ENCODE data around the gene SLC38A4.

The SLC38A4 gene

GRCh38 chr12:46773586-46774321 is 52.0 kb downstream of the SLC38A4 start:
- Histone ChIP-seq H3K9me3 (ENCODE audit: insufficient read depth, low read length) (no peaks in the 10 kb centered on the region), H3K4me1 (ENCODE audit: low read length) (peaks cover 11% of the 10 kb centered on the region), H3K27ac (ENCODE audit: low read length) (no peak overlapping the region), H3K4me2 (ENCODE audit: low read length) (no peak overlapping the region), H3K36me3 (replicated peaks; ENCODE audit: low read depth, low read length) (no peaks in the 10 kb centered on the region), H2AFZ (ENCODE audit: low read depth, low read length) (no peak overlapping the region), H3K4me3 (ENCODE audit: low read length) (no peak overlapping the region), H3K79me2 (ENCODE audit: low read length) (no peaks in the 10 kb centered on the region), H3K9ac (ENCODE audit: low read length) (no peak overlapping the region), H3K27me3 (ENCODE audit: low read depth, low read length) (no peaks in the 10 kb centered on the region), H4K20me1 (ENCODE audit: insufficient read depth, low read length) (no peaks in the 10 kb centered on the region)
- no peak for TF ChIP-seq EZH2phosphoT487 (IDR thresholded peaks at IDR 0.05; ENCODE audit: low read depth)
- TF ChIP-seq CTCF (IDR thresholded peaks at IDR 0.05; ENCODE audit: low read depth, low read length), result no peak

DNA sequence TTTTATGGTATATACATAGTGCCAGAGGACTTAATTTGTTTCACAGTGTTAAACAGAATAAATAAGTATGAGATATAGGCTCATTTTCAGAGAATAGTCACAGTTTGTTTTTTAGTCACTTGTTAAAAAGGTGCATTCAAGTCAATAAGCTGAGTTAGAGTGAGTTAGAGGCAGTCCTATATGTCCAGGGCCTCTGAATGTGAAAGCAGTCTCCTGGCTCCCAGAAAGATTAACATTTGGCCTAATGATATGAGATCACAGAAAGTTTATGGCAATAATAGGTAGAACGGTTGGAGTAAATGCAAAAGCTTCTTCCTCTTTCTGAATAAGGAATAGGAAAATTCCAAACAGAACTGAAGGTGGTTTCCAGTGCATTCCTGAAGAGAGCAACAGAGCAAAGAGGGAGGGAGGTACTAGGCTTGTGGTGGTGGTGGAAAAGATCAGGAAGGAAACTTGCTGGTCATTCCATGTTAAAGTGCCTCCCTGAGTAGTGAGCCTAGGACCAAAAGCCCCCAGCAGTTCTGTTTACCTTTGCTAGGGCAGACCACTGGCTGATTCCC is 54.4 kb downstream of the SLC38A4 start:
- Histone ChIP-seq H3K4me3 (ENCODE audit: low read length) (no peak overlapping the region), H2AFZ (ENCODE audit: low read depth, low read length) (no peak overlapping the region), H3K27ac (ENCODE audit: low read length) (no peak overlapping the region), H3K9ac (ENCODE audit: low read length) (no peak overlapping the region), H3K4me1 (ENCODE audit: low read length) (peaks cover 11% of the 10 kb centered on the region), H3K27me3 (ENCODE audit: low read depth, low read length) (no peaks in the 10 kb centered on the region), H3K79me2 (ENCODE audit: low read length) (no peaks in the 10 kb centered on the region), H3K9me3 (ENCODE audit: insufficient read depth, low read length) (no peaks in the 10 kb centered on the region), H3K4me2 (ENCODE audit: low read length) (no peak overlapping the region), H3K36me3 (replicated peaks; ENCODE audit: low read depth, low read length) (no peaks in the 10 kb centered on the region), H4K20me1 (ENCODE audit: insufficient read depth, low read length) (no peaks in the 10 kb centered on the region)
- TF ChIP-seq EZH2phosphoT487 (IDR thresholded peaks at IDR 0.05; ENCODE audit: low read depth) (no peak), CTCF (IDR thresholded peaks at IDR 0.05; ENCODE audit: low read depth, low read length) (no peak)

GRCh38 chr12:46770501-46771183 is 55.2 kb downstream of the SLC38A4 start:
- Histone ChIP-seq H2AFZ (ENCODE audit: low read depth, low read length) (no peak overlapping the region), H3K27me3 (ENCODE audit: low read depth, low read length) (no peaks in the 10 kb centered on the region), H3K27ac (ENCODE audit: low read length) (no peak overlapping the region), H3K4me2 (ENCODE audit: low read length) (no peak overlapping the region), H4K20me1 (ENCODE audit: insufficient read depth, low read length) (no peaks in the 10 kb centered on the region), H3K79me2 (ENCODE audit: low read length) (no peaks in the 10 kb centered on the region), H3K4me3 (ENCODE audit: low read length) (no peak overlapping the region), H3K9ac (ENCODE audit: low read length) (no peak overlapping the region), H3K36me3 (replicated peaks; ENCODE audit: low read depth, low read length) (no peaks in the 10 kb centered on the region), H3K4me1 (ENCODE audit: low read length) (peaks cover 11% of the 10 kb centered on the region), H3K9me3 (ENCODE audit: insufficient read depth, low read length) (no peaks in the 10 kb centered on the region)
- TF ChIP-seq CTCF (IDR thresholded peaks at IDR 0.05; ENCODE audit: low read depth, low read length), result no peak
- TF ChIP-seq EZH2phosphoT487 (IDR thresholded peaks at IDR 0.05; ENCODE audit: low read depth), result no peak

- Histone ChIP-seq H3K79me2 (ENCODE audit: low read length) (no peaks in the 10 kb centered on the region), H3K27ac (ENCODE audit: low read length) (no peak overlapping the region), H3K9ac (ENCODE audit: low read length) (no peak overlapping the region), H3K36me3 (replicated peaks; ENCODE audit: low read depth, low read length) (peaks cover 5% of the 10 kb centered on the region), H3K4me1 (ENCODE audit: low read length) (peaks cover 19% of the 10 kb centered on the region), H3K27me3 (ENCODE audit: low read depth, low read length) (no peaks in the 10 kb centered on the region), H2AFZ (ENCODE audit: low read depth, low read length) (no peak overlapping the region), H3K4me2 (ENCODE audit: low read length) (no peak overlapping the region), H4K20me1 (ENCODE audit: insufficient read depth, low read length) (no peaks in the 10 kb centered on the region), H3K9me3 (ENCODE audit: insufficient read depth, low read length) (peaks cover 6% of the 10 kb centered on the region; the same call in 1 of the 2 replicates), H3K4me3 (ENCODE audit: low read length) (no peak overlapping the region)
- TF ChIP-seq CTCF (IDR thresholded peaks at IDR 0.05; ENCODE audit: low read depth, low read length), result no peak
- TF ChIP-seq EZH2phosphoT487 (IDR thresholded peaks at IDR 0.05; ENCODE audit: low read depth), result no peak
Measured at GRCh38 chr12:46764005-46764404, 61.8 kb downstream of the SLC38A4 start.
